ENCODE results near the gene RASAL3. TPM values are rescaled to one million over a fixed set of nuclear protein-coding genes. Genes with fewer than 3 reads are reported as not detected.

RASAL3 gene
- total RNA-seq, 2 donors from 2014 or later: 2.8 to 4.3 TPM

DNA sequence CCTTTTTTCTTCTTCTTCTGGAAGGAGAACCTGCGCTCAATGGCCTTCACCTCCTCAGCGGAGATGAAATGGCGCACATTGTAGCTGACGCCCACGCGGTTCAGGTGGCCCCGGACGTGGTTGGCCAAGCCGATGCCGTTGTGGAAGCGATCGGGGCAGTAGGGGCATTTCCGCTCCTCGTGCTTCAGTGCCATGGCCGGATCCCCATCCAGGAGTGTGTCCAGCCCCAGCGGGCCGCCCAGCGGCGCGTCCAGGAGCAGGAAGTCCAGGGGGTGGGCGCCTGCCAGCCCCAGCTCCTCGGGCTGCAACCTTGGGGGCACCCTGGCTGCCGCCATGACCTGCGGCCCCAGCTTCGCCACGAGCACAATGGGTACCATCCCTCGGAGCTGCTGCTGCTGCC lies 25.8 kb downstream of the RASAL3 start:
- no peak overlapping the region for H3K4me3 ChIP-seq
- no peaks in the 10 kb centered on the region for H3K36me3 ChIP-seq
- H3K4me1 ChIP-seq (replicated peaks): peaks cover under 1% of the 10 kb centered on the region
- H3K27ac ChIP-seq: no peak overlapping the region
- 92% methylated on average over 27 of the region's 27 CpGs for WGBS
- TF ChIP-seq, protein P1, sequence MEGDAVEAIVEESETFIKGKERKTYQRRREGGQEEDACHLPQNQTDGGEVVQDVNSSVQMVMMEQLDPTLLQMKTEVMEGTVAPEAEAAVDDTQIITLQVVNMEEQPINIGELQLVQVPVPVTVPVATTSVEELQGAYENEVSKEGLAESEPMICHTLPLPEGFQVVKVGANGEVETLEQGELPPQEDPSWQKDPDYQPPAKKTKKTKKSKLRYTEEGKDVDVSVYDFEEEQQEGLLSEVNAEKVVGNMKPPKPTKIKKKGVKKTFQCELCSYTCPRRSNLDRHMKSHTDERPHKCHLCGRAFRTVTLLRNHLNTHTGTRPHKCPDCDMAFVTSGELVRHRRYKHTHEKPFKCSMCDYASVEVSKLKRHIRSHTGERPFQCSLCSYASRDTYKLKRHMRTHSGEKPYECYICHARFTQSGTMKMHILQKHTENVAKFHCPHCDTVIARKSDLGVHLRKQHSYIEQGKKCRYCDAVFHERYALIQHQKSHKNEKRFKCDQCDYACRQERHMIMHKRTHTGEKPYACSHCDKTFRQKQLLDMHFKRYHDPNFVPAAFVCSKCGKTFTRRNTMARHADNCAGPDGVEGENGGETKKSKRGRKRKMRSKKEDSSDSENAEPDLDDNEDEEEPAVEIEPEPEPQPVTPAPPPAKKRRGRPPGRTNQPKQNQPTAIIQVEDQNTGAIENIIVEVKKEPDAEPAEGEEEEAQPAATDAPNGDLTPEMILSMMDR (IDR thresholded peaks at IDR 0.05): no peak
- H3K27me3 ChIP-seq (replicated peaks; ENCODE audit: insufficient read depth): no peaks in the 10 kb centered on the region
- no peak for DNase-seq (ENCODE audit: low spot score)
- intact Hi-C loops (cut with DNase I): loop anchor here (5.0 kb wide), 1 partner anchor 176 kb away; no protein-coding TSS in a partner anchor
- H3K9me3 ChIP-seq: no peaks in the 10 kb centered on the region

DNA sequence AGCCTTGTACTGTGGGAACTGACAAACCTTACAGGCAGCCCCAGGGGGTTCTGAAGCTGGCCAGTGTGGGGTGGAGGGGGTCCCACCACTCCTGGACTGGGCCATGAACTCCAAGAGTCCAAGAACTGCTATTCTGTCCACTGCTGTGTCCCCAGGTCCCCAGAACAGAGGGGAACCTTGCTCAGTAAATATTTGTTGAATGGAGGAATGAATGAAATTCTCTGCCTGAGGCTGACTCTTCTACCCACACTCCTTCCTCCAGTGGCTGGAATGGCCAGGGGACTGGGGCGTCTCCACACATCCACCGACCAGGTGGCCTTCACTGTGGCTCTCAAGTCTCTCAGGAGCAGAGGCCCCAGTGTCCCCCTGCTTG lies 26.2 kb downstream of the RASAL3 start:
- H3K9me3 ChIP-seq: no peaks in the 10 kb centered on the region
- TF ChIP-seq, protein P1 (IDR thresholded peaks at IDR 0.05): no peak
- TF ChIP-seq POLR2A (IDR thresholded peaks at IDR 0.05): no peak
- no peak for TF ChIP-seq POLR2AphosphoS5 (IDR thresholded peaks at IDR 0.05)
- intact Hi-C loops (cut with DNase I): loop anchor here (5.0 kb wide), 1 partner anchor 176 kb away; no protein-coding TSS in a partner anchor
- no peak overlapping the region for H3K4me3 ChIP-seq
- WGBS: 81% methylated on average over 2 of the region's 2 CpGs
- no peak overlapping the region for H3K27ac ChIP-seq
- no peak for DNase-seq (ENCODE audit: low spot score)
- peaks cover 5% of the 10 kb centered on the region for H3K4me1 ChIP-seq (replicated peaks)
- H3K36me3 ChIP-seq: no peaks in the 10 kb centered on the region
- H3K27me3 ChIP-seq (replicated peaks; ENCODE audit: insufficient read depth): no peaks in the 10 kb centered on the region

DNA sequence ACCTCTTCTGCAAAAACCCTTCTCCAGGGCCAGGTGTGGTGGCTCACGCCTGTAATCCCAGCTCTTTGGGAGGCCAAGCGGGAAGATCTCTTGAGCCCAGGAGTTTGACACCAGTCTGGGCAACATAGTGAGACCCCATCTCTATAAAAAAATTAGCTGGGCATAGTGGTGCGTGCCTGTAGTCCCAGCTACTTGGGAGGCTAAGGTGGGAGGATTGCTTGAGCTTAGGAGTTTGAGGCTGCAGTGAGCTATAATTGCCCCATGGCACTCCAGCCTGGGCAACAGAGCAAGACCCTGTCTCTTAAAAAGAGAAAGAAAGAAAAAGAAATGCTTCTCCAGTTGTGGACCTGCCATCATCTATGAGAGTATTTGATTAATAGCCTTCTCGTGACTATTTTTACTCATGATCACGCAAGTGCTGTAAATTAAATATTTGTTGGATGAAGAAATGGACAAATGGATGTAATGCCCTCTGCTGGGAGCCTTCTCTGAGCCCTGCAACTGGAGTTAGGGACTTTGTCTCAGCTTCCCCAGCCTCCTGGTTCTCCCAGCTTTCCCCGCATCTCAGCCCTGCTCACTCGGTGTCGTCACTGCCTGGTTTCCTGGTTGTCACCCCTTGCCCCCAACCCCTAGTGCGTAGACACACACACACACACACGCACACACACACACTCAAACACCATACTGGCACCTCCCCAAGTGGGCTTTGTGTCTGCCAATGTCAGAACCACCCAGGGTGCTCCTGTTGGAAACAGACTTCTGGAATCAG lies 26.8 kb downstream of the RASAL3 start:
- intact Hi-C loops (cut with DNase I): loop anchor here (5.0 kb wide), 1 partner anchor 175 kb away; no protein-coding TSS in a partner anchor
- no peak overlapping the region for H3K27ac ChIP-seq
- 68% methylated on average over 10 of the region's 10 CpGs for WGBS

DNA sequence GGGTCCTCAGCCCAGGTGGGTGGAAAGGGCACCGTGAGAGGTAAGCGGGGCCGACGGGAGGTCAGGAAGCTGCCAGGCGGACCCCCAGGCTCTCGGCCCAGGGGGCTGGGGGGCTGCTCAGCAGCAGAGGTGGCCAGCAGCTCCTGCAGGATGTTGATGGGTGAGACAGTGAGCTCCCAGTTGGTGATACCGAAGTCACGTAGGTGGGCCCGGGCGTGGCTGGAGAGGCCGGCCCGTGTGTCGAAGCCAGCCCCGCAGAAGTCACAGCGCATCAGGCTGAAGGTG lies 27.6 kb downstream of the RASAL3 start:
- DNase-seq (ENCODE audit: low spot score): no peak

More for the DNA sequence above, 26.8 kb downstream of the RASAL3 start:
- TF ChIP-seq, protein P1 (IDR thresholded peaks at IDR 0.05): peak in 3 of 4 experiments; percentile 13 to 42 (median 39)
- TF ChIP-seq POLR2A (IDR thresholded peaks at IDR 0.05) (no peak), POLR2AphosphoS5 (IDR thresholded peaks at IDR 0.05) (peak; percentile 49)
- Histone ChIP-seq H3K27me3 (replicated peaks; ENCODE audit: insufficient read depth) (no peaks in the 10 kb centered on the region), H3K4me1 (replicated peaks) (peaks cover 7% of the 10 kb centered on the region), H3K9me3 (no peaks in the 10 kb centered on the region), H3K36me3 (no peaks in the 10 kb centered on the region), H3K4me3 (no peak overlapping the region)
- DNase-seq (ENCODE audit: low spot score): no peak

More for the DNA sequence above, 27.6 kb downstream of the RASAL3 start:
- H3K27me3 ChIP-seq (replicated peaks; ENCODE audit: insufficient read depth): no peaks in the 10 kb centered on the region
- intact Hi-C loops (cut with DNase I): loop anchor here (5.0 kb wide), 1 partner anchor 174 kb away; no protein-coding TSS in a partner anchor
- no peak overlapping the region for H3K4me3 ChIP-seq
- H3K4me1 ChIP-seq (replicated peaks): peaks cover 8% of the 10 kb centered on the region
- H3K9me3 ChIP-seq: no peaks in the 10 kb centered on the region
- H3K27ac ChIP-seq: no peak overlapping the region
- no peaks in the 10 kb centered on the region for H3K36me3 ChIP-seq
- TF ChIP-seq, protein P1 (IDR thresholded peaks at IDR 0.05): no peak
- TF ChIP-seq POLR2A (IDR thresholded peaks at IDR 0.05) (no peak), POLR2AphosphoS5 (IDR thresholded peaks at IDR 0.05) (no peak)
- WGBS: 86% methylated on average over 15 of the region's 15 CpGs
